ENCODE results near the gene NFATC1.

DNA sequence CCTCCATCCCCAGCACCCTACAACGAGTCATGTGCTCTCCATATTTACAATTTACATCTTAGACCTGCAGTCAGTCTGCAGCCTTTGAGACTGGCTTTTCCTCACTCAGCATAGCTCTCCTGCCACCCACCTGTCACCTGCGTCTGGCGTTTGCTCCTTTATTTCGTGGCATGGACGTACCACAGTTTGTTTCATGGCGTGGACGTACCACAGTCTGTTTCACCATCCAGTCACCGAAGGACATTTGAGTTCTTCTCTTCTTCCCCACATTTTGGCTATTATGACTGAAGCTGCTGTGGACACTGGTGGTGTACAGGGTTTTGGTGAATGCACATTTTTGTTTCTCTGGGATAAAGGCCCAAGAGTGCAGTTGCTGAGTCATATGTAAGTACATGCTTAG is 142.0 kb downstream of the NFATC1 start:
- TF ChIP-seq, protein P1, sequence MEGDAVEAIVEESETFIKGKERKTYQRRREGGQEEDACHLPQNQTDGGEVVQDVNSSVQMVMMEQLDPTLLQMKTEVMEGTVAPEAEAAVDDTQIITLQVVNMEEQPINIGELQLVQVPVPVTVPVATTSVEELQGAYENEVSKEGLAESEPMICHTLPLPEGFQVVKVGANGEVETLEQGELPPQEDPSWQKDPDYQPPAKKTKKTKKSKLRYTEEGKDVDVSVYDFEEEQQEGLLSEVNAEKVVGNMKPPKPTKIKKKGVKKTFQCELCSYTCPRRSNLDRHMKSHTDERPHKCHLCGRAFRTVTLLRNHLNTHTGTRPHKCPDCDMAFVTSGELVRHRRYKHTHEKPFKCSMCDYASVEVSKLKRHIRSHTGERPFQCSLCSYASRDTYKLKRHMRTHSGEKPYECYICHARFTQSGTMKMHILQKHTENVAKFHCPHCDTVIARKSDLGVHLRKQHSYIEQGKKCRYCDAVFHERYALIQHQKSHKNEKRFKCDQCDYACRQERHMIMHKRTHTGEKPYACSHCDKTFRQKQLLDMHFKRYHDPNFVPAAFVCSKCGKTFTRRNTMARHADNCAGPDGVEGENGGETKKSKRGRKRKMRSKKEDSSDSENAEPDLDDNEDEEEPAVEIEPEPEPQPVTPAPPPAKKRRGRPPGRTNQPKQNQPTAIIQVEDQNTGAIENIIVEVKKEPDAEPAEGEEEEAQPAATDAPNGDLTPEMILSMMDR (IDR thresholded peaks at IDR 0.05; ENCODE audit: low read depth, low read length) = no peak
- no peak for TF ChIP-seq EZH2phosphoT487 (IDR thresholded peaks at IDR 0.05; ENCODE audit: low read depth)

All from OCI-LY3 (cell line).